AG04449 (cell line): Measurements from ENCODE around the gene MYO18B.

Source experiments
- CTCF ChIA-PET: fragments of 350-600 bp; formaldehyde crosslinking; extraction: SDS; loops from one replicate; lab custom pipeline; 2021; ENCODE audit warnings: antibody characterized with exemption; lab: Yijun Ruan, JAX
- POLR2A ChIA-PET: fragments of 400-600, 350-600 bp; formaldehyde crosslinking; extraction: SDS; loops from one replicate; lab custom pipeline; 2020; ENCODE audit warnings: antibody characterized with exemption, inconsistent platforms; lab: Yijun Ruan, JAX
- DNase-seq: peaks from one replicate; pipeline ENCODE4 v3.0.0-alpha.2; 2010; ENCODE audit warnings: low read depth, low spot score
- H3K4me3 ChIP-seq: 2 replicates; pipeline ENCODE4 v1.5.1; 2011; ENCODE audit warnings: low read depth, mild to moderate bottlenecking, control low read depth, low read length
- TF ChIP-seq, protein P1 (sequence below): IDR thresholded peaks from one replicate; pipeline ENCODE4 v1.5.1; 2011; ENCODE audit warnings: mild to moderate bottlenecking, moderate library complexity, low read length, control low read depth, inconsistent platforms; ENCODE audit not compliant: insufficient read depth; ENCODE audit errors: missing control alignments

MYO18B gene

DNA sequence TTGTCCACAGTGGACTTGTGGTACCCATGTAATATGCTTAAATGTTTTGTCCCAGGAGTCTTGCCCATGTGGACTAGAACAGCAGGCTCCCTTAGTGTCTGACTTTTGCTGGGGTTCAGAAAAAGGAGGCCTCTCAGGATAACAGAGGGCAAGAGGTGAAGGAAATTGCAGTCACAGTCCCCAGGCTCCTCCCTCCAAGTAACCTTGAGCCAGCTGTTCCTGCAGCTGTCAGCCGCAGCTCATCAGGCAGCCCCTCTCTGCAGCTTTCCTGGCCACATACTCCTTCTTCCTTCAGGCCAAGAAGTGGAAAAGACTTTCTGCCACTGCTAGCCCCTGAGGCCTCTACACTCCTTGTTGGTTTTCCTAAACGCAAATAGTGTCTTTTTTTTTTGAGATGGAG is 6.3 kb upstream of the MYO18B start:
- ChIA-PET CTCF (no interaction called here), POLR2A (no interaction called here)

DNA sequence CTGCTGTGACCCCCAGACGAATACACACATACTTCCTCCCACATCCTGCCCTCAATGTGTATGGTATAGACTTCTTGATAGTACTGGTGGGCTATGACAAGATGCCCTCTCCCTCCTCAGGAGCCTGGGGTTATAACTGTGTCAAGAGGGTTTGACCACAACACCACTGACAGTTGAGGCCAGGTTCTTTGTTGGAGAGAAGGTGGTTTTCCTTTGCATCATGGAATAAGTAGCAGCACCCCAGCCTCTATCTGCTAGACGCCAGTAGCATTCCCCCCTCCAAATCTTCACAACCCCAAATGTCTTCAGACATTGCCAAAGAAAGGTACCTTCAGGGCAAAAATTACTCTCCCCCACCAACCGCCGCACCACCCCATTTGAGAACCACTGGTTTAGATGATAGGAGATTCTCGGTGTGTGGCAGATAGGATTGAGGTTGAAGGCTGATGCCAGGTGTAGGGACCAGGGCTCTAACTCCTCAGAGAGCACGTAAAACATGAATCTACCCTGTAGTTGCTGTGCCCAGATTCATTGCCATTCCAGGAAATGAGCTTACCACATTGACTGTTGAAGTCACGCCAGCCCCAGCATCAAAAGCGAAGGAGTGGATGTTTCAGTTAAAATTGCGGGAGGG is 5.5 kb upstream of the MYO18B start:
- ChIA-PET CTCF (no interaction called here), POLR2A (no interaction called here)
- no peak for DNase-seq

More for the DNA sequence above, 6.3 kb upstream of the MYO18B start:
- H3K4me3 ChIP-seq = no peak overlapping the region
- DNase-seq = no peak
- TF ChIP-seq, protein P1, sequence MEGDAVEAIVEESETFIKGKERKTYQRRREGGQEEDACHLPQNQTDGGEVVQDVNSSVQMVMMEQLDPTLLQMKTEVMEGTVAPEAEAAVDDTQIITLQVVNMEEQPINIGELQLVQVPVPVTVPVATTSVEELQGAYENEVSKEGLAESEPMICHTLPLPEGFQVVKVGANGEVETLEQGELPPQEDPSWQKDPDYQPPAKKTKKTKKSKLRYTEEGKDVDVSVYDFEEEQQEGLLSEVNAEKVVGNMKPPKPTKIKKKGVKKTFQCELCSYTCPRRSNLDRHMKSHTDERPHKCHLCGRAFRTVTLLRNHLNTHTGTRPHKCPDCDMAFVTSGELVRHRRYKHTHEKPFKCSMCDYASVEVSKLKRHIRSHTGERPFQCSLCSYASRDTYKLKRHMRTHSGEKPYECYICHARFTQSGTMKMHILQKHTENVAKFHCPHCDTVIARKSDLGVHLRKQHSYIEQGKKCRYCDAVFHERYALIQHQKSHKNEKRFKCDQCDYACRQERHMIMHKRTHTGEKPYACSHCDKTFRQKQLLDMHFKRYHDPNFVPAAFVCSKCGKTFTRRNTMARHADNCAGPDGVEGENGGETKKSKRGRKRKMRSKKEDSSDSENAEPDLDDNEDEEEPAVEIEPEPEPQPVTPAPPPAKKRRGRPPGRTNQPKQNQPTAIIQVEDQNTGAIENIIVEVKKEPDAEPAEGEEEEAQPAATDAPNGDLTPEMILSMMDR = no peak

GRCh38 chr22:25739659-25740344 is 2.2 kb upstream of the MYO18B start:
- TF ChIP-seq, protein P1 = no peak
- DNase-seq = no peak
- ChIA-PET CTCF (no interaction called here), POLR2A (no interaction called here)
- H3K4me3 ChIP-seq = no peak overlapping the region

More for the DNA sequence above, 5.5 kb upstream of the MYO18B start:
- TF ChIP-seq, protein P1 = no peak
- H3K4me3 ChIP-seq = no peak overlapping the region

- ChIA-PET CTCF (interaction anchor here (1.2 kb wide), 1 partner anchor 29 kb away, joined by 4 read pairs; no protein-coding TSS in a partner anchor), POLR2A (no interaction called here)
- TF ChIP-seq, protein P1 = no peak
- no peak overlapping the region for H3K4me3 ChIP-seq
- no peak for DNase-seq
Observed at GRCh38 chr22:25742918-25743708, 1.1 kb downstream of the MYO18B start.

- POLR2A ChIA-PET = no interaction called here
- TF ChIP-seq, protein P1 = no peak
- DNase-seq = no peak
- CTCF ChIA-PET = interaction anchor here (0.9 kb wide), 1 partner anchor 33 kb away, joined by 4 read pairs; no protein-coding TSS in a partner anchor
- H3K4me3 ChIP-seq = no peak overlapping the region
Observed at GRCh38 chr22:25744694-25745093, 2.7 kb downstream of the MYO18B start.

- POLR2A ChIA-PET = no interaction called here
- TF ChIP-seq, protein P1 = no peak
- peak; percentile 45 for DNase-seq
- no peak overlapping the region for H3K4me3 ChIP-seq
- CTCF ChIA-PET = interaction anchor here (0.8 to 0.9 kb wide), 2 partner anchors 27 to 32 kb away, joined by 4 to 5 read pairs; no protein-coding TSS in a partner anchor
Observed at GRCh38 chr22:25745341-25746011, 3.5 kb downstream of the MYO18B start.
